ENCODE results near the gene HOXB8.

The HOXB8 gene

GRCh38 chr17:48610282-48611211 lies 4.5 kb downstream of the HOXB8 start, which contains the start of gene HOXB7:
HOXB7 (minus strand) TSS chr17:48611017; CDS start chr17:48610918, 99 bp downstream.
- no peak for FAIRE-seq

DNA sequence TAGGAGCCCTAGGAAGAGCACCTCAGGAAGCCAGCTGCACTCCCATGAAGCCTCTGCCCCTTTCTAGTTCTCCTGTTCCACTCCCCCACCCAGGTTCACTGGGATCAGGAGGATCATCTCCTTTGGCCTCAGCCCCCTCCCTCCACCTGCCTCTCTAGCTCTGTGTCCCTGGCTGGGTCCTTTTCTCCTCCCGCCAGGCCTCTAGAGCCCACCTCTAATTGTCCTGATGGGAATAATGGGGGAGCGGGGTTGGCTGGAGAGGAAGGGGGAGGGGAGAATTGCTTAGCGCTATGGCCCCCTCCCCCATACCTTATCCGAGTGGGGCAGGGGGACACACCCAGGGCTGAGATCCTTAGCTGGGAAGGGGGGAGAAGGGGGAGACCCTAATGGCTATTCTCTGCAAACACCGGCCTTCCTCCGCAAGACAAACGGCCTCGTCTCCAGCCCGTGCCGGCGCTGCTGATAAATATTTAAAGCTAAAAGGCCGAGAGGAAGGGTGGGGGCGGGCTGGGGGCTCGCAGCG lies 5.3 kb downstream of the HOXB8 start:
- FAIRE-seq: no peak

- FAIRE-seq: no peak
Observed at GRCh38 chr17:48609033-48609432, 6.1 kb downstream of the HOXB8 start.

DNA sequence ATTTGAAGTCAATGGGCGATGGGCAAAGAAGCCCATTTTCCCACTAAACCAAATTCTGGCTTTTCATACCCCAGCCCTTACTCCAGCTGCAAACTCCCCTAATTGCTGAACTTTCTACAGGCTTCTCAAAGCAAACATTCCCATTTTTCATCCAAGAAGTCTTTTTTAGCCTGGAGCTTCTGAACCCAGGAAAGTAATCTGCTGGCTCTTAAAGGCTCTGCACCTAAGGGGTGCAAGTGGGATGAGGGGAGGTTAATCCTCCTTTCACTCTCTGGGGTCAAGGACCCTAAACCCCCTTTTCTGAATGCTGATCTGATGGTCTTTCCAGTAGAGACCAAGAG lies 6.6 kb downstream of the HOXB8 start:
- FAIRE-seq: no peak

GRCh38 chr17:48606892-48607614 lies 8.0 kb downstream of the HOXB8 start:
- FAIRE-seq: no peak

- FAIRE-seq: no peak
Observed at GRCh38 chr17:48605991-48606891, 8.9 kb downstream of the HOXB8 start.

GRCh38 chr17:48605409-48605919 lies 9.6 kb downstream of the HOXB8 start:
- FAIRE-seq: no peak

- FAIRE-seq: no peak
Observed at GRCh38 chr17:48604770-48605329, 10.2 kb downstream of the HOXB8 start, which contains the start of gene HOXB6. HOXB6 (minus strand) TSS chr17:48604986; CDS start chr17:48598150, 6,836 bp downstream.

DNA sequence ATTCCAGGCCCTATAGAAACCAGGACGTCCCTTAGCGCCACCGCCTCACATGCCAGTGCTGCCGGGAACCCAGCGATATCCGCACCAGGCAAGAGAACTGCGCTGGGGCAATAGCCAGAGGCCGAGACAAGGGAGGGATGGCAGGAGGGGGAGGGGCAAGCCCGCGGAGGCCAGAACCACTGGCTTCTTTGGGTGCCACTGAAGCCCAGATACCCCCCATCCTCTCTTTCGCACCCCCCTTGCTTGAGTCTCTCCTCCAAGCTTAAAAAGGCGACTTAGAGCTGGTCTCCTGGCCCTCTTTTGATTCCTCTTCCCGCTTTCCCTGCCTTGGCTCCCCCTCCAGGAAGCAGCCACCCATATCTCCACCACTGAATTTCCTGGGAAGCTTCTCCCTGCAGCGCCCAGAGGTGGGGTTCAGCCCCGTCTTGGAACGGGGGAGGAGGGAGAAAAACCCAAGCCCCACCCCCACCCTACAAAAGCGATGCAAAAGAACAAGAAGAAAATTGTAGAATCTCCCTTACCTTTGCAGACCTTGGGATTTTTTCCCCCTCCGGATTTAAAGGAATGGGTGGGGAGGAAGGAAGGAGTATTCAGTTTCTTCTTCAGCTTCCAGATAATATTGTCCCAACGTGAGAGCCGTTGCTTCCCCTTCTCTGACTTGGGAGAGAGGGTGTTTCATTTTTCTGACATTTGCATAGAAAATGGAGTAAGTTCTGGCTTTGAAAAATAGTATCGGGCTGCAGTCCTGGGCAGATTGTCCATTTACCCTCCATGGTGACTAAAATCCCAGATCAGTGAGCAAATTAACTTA lies 10.9 kb downstream of the HOXB8 start:
- FAIRE-seq: no peak

- no peak for FAIRE-seq
Observed at GRCh38 chr17:48601539-48602425, 13.3 kb downstream of the HOXB8 start.

DNA sequence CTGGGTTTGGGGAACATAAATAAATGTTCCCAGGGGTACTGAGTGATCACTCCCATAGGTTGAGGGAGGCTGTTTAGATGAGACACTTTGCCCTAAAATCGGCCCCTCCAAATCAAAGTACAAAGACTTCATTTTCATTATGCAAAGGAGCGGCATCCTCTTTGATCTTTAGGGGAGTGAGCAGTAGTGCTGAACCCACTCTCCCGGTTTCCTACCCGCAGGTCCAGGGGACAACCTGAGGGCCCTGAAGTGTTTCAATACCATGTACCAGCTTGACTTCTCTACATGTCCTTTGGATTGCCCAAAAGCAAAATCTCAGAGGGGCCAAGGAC lies 13.9 kb downstream of the HOXB8 start:
- FAIRE-seq: no peak

- no peak for FAIRE-seq
Observed at GRCh38 chr17:48600244-48601098, 14.6 kb downstream of the HOXB8 start.

DNA sequence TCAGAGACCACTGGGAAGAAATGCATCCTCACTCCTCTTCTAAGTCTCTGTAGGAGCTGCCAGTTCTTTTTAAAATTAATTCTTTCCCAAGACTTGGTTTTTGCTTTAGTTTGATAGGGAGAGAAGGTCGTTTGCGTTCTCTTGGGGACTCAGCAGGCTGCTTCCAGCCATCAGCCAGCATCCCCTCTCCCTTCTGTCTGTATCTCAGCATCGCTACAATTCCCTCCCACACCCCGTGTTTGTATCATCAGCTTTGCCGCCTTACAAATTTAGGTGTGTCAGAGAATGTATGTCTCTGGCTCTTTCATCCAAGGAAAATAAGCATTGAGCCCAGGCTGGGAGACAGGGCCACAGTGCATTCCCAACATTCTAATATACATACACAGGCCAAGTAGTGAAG lies 15.7 kb downstream of the HOXB8 start:
- FAIRE-seq: no peak

DNA sequence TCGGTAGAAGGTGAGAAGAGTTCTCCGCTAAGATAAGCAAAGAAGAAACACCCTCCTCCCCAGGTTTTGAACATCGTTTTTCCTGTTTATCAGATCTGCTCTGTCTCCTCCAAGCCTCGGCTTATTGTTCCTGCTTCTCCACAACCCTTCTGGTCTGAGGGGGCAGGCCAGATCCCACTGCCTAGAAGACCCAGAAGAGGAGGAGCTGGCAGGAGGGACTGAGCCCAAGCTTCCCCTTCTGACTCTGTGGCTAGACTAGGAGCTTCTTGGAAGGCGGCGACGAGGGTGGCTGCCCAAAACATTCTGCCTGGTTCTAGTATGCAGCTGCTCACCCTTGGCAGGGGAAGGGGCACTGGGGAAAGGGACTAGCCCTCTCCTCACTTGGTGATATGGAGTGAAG lies 16.4 kb downstream of the HOXB8 start:
- no peak for FAIRE-seq

GRCh38 chr17:48597778-48598631 lies 17.1 kb downstream of the HOXB8 start:
- no peak for FAIRE-seq

- no peak for FAIRE-seq
Observed at GRCh38 chr17:48597528-48597777, 17.6 kb downstream of the HOXB8 start.

DNA sequence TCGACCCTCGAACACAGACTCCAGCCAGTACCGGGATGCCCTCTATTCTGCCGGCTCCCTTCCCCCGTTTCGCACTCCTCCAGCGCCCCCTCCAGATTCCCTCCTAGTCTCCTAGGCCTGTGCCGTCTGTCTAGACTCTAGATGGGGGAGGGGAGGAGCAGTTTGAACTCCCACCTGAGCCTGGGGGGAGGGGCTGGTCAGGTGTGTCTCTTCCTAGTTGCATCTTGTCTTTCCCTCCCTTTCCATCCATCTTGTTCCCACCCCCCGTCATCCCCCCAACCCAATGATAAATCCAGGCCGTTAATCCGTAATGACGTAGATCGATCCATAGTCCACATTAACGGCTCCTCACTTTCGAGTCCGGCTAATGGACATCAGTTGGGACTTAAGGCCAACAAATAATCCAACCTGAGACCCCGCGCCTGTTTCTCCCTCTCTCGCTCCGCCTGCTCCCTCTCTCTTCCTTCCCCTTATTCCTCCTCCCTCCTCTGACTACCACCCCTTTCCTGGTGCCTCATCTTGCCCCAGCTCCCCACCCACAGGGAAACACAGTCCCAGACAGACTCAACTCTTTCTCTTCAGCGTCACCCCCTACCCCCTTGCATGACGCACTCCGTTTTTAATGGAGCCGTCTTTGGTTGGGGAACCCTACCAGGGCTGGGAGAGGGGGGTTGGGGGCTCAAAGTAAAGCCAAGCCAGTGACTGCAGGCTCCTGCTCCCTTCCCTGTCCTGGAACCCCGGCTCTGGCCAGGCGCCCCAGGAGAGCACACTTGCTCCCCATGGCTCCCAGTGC lies 18.2 kb downstream of the HOXB8 start:
- FAIRE-seq: no peak
